ENCODE measurements around the gene CAMK1D.

Gene CAMK1D

DNA sequence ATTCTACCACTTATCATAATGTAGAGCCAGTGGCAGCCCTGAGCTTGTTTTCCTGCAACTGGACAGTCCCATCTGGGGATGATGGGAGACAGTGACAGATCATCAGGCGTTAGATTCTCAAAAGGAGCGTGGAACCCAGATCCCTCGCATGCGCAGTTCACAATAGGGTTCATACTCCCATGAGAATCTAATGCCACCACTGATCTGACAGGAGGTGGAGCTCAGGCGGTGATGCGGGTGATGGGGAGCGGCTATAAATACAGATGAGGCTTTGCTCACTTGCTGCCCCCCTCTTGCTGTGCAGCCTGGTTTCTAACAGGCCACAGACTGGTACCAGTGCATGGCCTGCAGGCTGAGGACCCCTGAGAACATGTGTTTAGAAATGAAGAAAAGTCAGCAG lies 260.1 kb downstream of the CAMK1D start:
- Histone ChIP-seq H3K4me1 (ENCODE audit: control insufficient read depth, low read depth, low read length) (no peaks in the 10 kb centered on the region), H3K27me3 (ENCODE audit: insufficient read depth, low read length, poor library complexity) (no peaks in the 10 kb centered on the region), H3K4ac (ENCODE audit: low read depth, low read length) (no peak overlapping the region), H3K79me2 (ENCODE audit: control insufficient read depth, insufficient read depth, low read length) (no peaks in the 10 kb centered on the region), H3K56ac (ENCODE audit: low read length) (no peak overlapping the region), H3K27ac (ENCODE audit: low read depth, low read length) (no peak overlapping the region), H3K36me3 (ENCODE audit: control insufficient read depth, insufficient read depth, low read length) (no peaks in the 10 kb centered on the region), H3K18ac (ENCODE audit: low read length) (no peak overlapping the region), H2AK5ac (ENCODE audit: low read length) (no peak overlapping the region), H3K4me3 (ENCODE audit: low read length) (no peak overlapping the region), H3K23ac (ENCODE audit: low read length) (no peak overlapping the region), H4K8ac (ENCODE audit: low read depth, low read length) (no peak overlapping the region), H3K9ac (ENCODE audit: low read length) (no peak overlapping the region), H2BK15ac (replicated peaks; ENCODE audit: low read depth) (no peak overlapping the region), H3K79me1 (ENCODE audit: low read length) (no peaks in the 10 kb centered on the region), H3K4me2 (ENCODE audit: low read length) (no peak overlapping the region), H2BK5ac (ENCODE audit: low read length) (no peak overlapping the region), H2BK120ac (ENCODE audit: low read depth, low read length) (no peak overlapping the region), H4K5ac (ENCODE audit: low read length) (no peak overlapping the region)
- DNase-seq = no peak
- WGBS (ENCODE audit: extremely low coverage, insufficient coverage, low lambda C conversion rate) = no CpG with 5 or more reads among the region's 7 CpGs

- no peak for DNase-seq
- no peak overlapping the region for H3K4me3 ChIP-seq (ENCODE audit: low read length)
- H4K8ac ChIP-seq (ENCODE audit: low read depth, low read length) = no peak overlapping the region
- H3K23ac ChIP-seq (ENCODE audit: low read length) = no peak overlapping the region
- H3K27me3 ChIP-seq (ENCODE audit: insufficient read depth, low read length, poor library complexity) = no peaks in the 10 kb centered on the region
- no peaks in the 10 kb centered on the region for H3K79me2 ChIP-seq (ENCODE audit: control insufficient read depth, insufficient read depth, low read length)
- no peak overlapping the region for H3K56ac ChIP-seq (ENCODE audit: low read length)
- H2AK5ac ChIP-seq (ENCODE audit: low read length) = no peak overlapping the region
- H3K79me1 ChIP-seq (ENCODE audit: low read length) = no peaks in the 10 kb centered on the region
- no peak overlapping the region for H3K4ac ChIP-seq (ENCODE audit: low read depth, low read length)
- no peak overlapping the region for H3K18ac ChIP-seq (ENCODE audit: low read length)
- no CpG with 5 or more reads among the region's 5 CpGs for WGBS (ENCODE audit: extremely low coverage, insufficient coverage, low lambda C conversion rate)
- no peak overlapping the region for H2BK5ac ChIP-seq (ENCODE audit: low read length)
- no peak overlapping the region for H3K4me2 ChIP-seq (ENCODE audit: low read length)
- no peak overlapping the region for H4K5ac ChIP-seq (ENCODE audit: low read length)
- no peak overlapping the region for H2BK120ac ChIP-seq (ENCODE audit: low read depth, low read length)
- no peaks in the 10 kb centered on the region for H3K4me1 ChIP-seq (ENCODE audit: control insufficient read depth, low read depth, low read length)
- no peak overlapping the region for H2BK15ac ChIP-seq (replicated peaks; ENCODE audit: low read depth)
- H3K9ac ChIP-seq (ENCODE audit: low read length) = no peak overlapping the region
- no peaks in the 10 kb centered on the region for H3K36me3 ChIP-seq (ENCODE audit: control insufficient read depth, insufficient read depth, low read length)
- no peak overlapping the region for H3K27ac ChIP-seq (ENCODE audit: low read depth, low read length)
Measured at GRCh38 chr10:12613136-12613535, 263.8 kb downstream of the CAMK1D start.

DNA sequence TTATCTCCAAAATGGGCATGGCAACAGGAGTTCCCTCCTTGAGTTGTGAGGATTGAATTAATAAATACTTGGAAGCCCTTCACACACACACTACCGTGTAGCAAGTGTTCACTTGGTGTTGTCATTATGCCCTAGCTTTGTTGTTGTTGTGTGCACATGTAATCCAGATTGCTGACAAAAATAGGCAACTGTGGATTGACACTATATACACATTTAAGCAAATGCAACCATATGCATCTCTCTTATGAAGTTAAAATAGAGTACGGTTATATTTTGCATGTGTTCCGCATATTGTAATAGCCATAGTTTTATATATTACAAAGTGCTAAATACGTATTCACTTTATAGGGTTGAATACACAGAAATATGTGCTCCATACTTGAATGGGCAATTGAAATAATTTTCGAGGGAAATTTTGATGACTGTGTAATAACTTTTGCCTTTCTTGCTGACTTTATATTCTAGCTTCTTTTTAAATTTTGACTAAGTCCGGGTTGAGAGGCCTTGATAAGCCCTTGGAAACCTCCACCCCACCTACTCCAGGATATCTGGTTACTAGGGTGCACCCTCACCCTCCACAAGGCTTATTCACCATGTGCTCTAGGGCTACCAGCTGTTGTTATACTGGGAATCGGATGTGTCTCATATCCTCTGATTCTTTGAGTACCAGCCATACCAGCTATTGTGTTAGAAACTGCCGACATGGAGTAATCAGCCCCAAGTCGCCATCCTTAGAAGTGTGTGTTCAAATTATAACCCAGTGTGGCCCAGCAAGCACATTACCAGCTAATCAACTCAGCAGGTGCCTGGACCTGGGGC lies 265.0 kb downstream of the CAMK1D start:
- WGBS (ENCODE audit: extremely low coverage, insufficient coverage, low lambda C conversion rate) = no CpG with 5 or more reads among the region's 9 CpGs
- H3K56ac ChIP-seq (ENCODE audit: low read length) = no peak overlapping the region
- peak; percentile 40 for DNase-seq
- no peak overlapping the region for H3K4ac ChIP-seq (ENCODE audit: low read depth, low read length)
- H3K23ac ChIP-seq (ENCODE audit: low read length) = no peak overlapping the region
- no peaks in the 10 kb centered on the region for H3K4me1 ChIP-seq (ENCODE audit: control insufficient read depth, low read depth, low read length)
- no peak overlapping the region for H3K4me2 ChIP-seq (ENCODE audit: low read length)
- H2BK15ac ChIP-seq (replicated peaks; ENCODE audit: low read depth) = no peak overlapping the region
- H3K18ac ChIP-seq (ENCODE audit: low read length) = no peak overlapping the region
- no peak overlapping the region for H4K8ac ChIP-seq (ENCODE audit: low read depth, low read length)
- no peaks in the 10 kb centered on the region for H3K27me3 ChIP-seq (ENCODE audit: insufficient read depth, low read length, poor library complexity)
- H2BK5ac ChIP-seq (ENCODE audit: low read length) = no peak overlapping the region
- no peaks in the 10 kb centered on the region for H3K79me1 ChIP-seq (ENCODE audit: low read length)
- no peaks in the 10 kb centered on the region for H3K79me2 ChIP-seq (ENCODE audit: control insufficient read depth, insufficient read depth, low read length)
- H2BK120ac ChIP-seq (ENCODE audit: low read depth, low read length) = no peak overlapping the region
- H4K5ac ChIP-seq (ENCODE audit: low read length) = no peak overlapping the region
- no peak overlapping the region for H2AK5ac ChIP-seq (ENCODE audit: low read length)
- H3K4me3 ChIP-seq (ENCODE audit: low read length) = no peak overlapping the region
- no peak overlapping the region for H3K27ac ChIP-seq (ENCODE audit: low read depth, low read length)
- no peak overlapping the region for H3K9ac ChIP-seq (ENCODE audit: low read length)
- no peaks in the 10 kb centered on the region for H3K36me3 ChIP-seq (ENCODE audit: control insufficient read depth, insufficient read depth, low read length)

- H3K4me2 ChIP-seq (ENCODE audit: low read length) = no peak overlapping the region
- H3K56ac ChIP-seq (ENCODE audit: low read length) = no peak overlapping the region
- H2AK5ac ChIP-seq (ENCODE audit: low read length) = no peak overlapping the region
- no peak overlapping the region for H4K5ac ChIP-seq (ENCODE audit: low read length)
- H3K23ac ChIP-seq (ENCODE audit: low read length) = no peak overlapping the region
- no peak overlapping the region for H3K18ac ChIP-seq (ENCODE audit: low read length)
- no peak overlapping the region for H3K4me3 ChIP-seq (ENCODE audit: low read length)
- H3K36me3 ChIP-seq (ENCODE audit: control insufficient read depth, insufficient read depth, low read length) = no peaks in the 10 kb centered on the region
- WGBS (ENCODE audit: extremely low coverage, insufficient coverage, low lambda C conversion rate) = 100% methylated on average over 15 of the region's 17 CpGs
- H4K8ac ChIP-seq (ENCODE audit: low read depth, low read length) = no peak overlapping the region
- DNase-seq = no peak
- H2BK15ac ChIP-seq (replicated peaks; ENCODE audit: low read depth) = no peak overlapping the region
- H3K27ac ChIP-seq (ENCODE audit: low read depth, low read length) = no peak overlapping the region
- no peaks in the 10 kb centered on the region for H3K79me1 ChIP-seq (ENCODE audit: low read length)
- H2BK120ac ChIP-seq (ENCODE audit: low read depth, low read length) = no peak overlapping the region
- no peak overlapping the region for H3K4ac ChIP-seq (ENCODE audit: low read depth, low read length)
- no peaks in the 10 kb centered on the region for H3K4me1 ChIP-seq (ENCODE audit: control insufficient read depth, low read depth, low read length)
- H2BK5ac ChIP-seq (ENCODE audit: low read length) = no peak overlapping the region
- no peak overlapping the region for H3K9ac ChIP-seq (ENCODE audit: low read length)
- no peaks in the 10 kb centered on the region for H3K27me3 ChIP-seq (ENCODE audit: insufficient read depth, low read length, poor library complexity)
- no peaks in the 10 kb centered on the region for H3K79me2 ChIP-seq (ENCODE audit: control insufficient read depth, insufficient read depth, low read length)
Measured at GRCh38 chr10:12615296-12616220, 266.2 kb downstream of the CAMK1D start.

DNA sequence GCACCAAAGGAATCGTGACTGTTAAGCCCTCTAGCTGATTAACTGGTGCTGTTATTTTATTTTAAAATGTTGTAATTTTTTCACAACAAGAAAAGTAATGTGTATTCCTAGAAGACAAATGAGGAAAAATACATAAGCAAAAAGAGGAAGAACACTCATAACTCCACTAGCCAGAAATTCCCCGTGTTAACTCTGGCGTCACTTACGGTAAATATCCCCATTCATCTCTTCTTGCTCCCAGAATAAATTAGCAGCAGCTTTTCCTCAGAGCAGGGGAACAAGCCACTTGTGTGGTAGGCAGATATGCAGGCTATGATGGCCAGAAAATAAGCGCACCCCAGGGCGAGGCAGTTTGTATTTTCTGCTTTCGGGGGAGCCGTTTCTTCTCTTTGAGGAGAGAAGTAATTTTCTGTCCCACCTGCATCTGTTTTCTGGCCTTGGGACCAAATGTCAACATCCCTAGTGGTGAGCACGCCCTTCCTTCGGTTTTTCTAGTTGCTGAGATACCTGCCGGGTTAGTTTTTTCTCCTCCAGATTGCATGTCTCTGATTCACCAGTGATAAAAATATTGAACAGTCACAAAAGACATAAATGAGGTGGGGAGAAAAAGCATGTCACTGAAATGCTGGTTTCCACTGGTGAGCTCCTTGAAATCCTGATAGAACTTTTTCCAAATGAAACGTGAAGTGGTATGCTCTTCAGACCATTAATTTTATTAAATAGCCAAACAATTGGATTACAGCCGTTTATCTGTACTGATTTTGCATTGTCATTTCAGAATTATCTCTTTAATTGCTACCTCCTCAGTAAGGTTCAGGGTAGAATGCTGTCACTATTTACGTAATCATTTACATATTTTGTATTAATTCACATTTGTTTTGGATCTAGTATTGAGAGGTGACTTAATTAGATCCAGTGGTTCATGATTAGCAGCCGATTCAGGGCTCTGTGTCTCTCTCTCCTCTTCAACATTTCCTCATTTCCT lies 268.1 kb downstream of the CAMK1D start:
- no peak for DNase-seq
- Histone ChIP-seq H3K23ac (ENCODE audit: low read length) (no peak overlapping the region), H2AK5ac (ENCODE audit: low read length) (no peak overlapping the region), H3K4me3 (ENCODE audit: low read length) (no peak overlapping the region), H3K56ac (ENCODE audit: low read length) (no peak overlapping the region), H2BK5ac (ENCODE audit: low read length) (no peak overlapping the region), H2BK15ac (replicated peaks; ENCODE audit: low read depth) (no peak overlapping the region), H3K4me1 (ENCODE audit: control insufficient read depth, low read depth, low read length) (no peaks in the 10 kb centered on the region), H3K4me2 (ENCODE audit: low read length) (no peak overlapping the region), H3K36me3 (ENCODE audit: control insufficient read depth, insufficient read depth, low read length) (no peaks in the 10 kb centered on the region), H3K27me3 (ENCODE audit: insufficient read depth, low read length, poor library complexity) (no peaks in the 10 kb centered on the region), H4K8ac (ENCODE audit: low read depth, low read length) (no peak overlapping the region), H3K9ac (ENCODE audit: low read length) (no peak overlapping the region), H4K5ac (ENCODE audit: low read length) (no peak overlapping the region), H2BK120ac (ENCODE audit: low read depth, low read length) (no peak overlapping the region), H3K4ac (ENCODE audit: low read depth, low read length) (no peak overlapping the region), H3K27ac (ENCODE audit: low read depth, low read length) (no peak overlapping the region), H3K79me2 (ENCODE audit: control insufficient read depth, insufficient read depth, low read length) (no peaks in the 10 kb centered on the region), H3K18ac (ENCODE audit: low read length) (no peak overlapping the region), H3K79me1 (ENCODE audit: low read length) (no peaks in the 10 kb centered on the region)
- no CpG with 5 or more reads among the region's 15 CpGs for WGBS (ENCODE audit: extremely low coverage, insufficient coverage, low lambda C conversion rate)
